COLO668 (cell line): ENCODE measurements around the gene IKZF1.

ENCODE experiments used
- DNase-seq: peaks from one replicate; lab custom pipeline; 2025; ENCODE audit not compliant: unreplicated experiment; lab: John Stamatoyannopoulos, UW

The IKZF1 gene

DNA sequence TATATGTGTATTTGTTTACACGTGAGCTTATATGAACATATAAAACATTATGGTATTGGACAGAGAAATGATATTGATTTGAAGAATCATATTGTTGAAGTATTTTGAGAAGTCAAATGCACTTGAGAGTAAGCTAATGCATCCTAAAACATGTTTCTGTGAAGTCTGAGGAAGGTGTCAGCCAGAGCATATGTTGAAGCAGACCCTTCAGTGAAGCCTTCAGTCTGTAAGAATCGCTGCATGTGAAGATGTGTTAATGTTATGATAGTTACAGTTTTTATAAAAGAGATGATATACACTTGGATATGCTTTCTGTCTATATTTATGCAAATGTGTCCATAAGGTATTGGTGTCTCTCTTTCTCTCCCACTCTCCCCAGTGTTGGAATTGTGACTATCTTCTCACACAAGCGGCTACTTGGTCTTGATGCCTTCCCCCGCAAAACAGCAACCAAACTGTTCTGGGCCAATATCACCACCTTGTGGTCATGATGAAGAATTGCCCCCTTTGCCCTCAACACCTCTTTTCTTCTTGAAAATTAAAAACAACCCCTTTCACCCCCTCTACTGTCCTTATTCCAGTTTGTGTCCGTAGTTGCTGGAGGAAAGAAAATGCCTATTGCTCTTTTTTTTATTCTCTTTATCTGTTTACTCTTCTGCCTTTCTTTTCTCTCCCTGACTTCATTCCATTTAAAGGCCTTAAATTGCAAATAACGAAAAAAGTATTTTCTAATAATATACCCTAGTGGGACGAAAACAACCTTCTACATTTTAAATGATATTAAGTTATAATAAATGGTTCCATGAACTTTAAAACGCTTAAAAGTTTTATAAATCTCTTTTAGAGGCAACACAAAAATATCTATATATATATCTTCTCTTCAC lies 64.9 kb downstream of the IKZF1 start:
- no peak for DNase-seq

DNA sequence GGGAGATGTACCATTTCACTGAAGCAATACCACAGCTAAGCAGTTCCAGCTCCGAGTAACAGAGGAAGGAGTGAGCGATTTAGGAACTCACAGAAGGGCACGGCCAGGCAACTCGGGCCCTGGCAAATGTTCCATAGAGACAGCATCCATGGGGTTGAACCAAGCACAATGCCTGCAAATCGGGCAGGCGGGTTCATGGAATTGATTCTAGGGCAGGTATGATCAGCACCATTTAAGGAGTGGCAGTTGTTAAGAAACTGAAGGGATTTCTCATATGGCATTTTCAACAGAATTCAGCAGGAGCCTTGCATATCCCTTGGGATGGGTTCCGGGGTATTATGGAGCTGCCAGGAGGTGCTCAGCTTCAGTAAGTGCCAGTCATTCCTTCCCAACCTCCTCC lies 66.4 kb downstream of the IKZF1 start:
- no peak for DNase-seq

DNA sequence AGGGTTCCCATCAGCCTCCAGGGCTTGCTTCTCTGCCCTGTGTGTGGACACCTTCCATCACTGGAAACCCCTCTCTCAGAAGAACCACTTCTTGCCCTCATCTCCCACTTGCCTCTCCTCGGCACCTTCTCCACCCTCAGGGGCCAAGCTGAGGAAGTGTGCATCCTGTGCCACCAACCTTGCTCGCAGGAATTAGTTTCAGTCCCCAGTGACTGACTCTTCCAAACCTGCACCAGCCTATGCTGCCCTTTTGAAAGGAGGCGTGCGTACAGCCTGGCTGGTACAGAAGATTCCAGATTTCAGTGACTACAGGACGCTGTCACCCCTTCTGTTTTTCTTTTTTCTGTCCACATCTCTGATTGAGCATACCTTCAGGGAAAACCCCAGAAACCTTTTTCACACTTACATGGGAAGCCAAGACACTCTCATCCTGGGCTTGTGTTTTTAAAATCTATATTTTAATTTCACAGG lies 67.1 kb downstream of the IKZF1 start:
- DNase-seq: no peak

DNA sequence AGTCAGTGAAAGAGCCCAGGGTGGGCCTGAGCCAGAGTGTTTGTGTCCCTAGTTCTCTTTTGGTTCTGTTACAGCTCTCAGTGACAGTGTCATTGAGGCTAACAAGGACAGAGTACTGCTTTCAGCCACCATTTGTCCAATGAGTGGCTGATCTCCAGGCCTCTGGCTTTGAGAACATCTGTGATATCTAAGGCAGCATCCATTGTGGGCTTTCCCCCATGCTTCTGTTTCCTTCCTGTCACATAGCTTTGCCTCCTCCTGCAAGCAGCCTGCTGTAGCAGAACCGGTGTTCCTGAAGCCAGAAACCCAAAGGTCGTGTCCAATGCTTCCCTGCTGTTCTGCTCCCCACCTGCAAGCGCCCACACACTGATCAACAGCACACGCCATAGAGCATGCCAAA lies 68.4 kb downstream of the IKZF1 start:
- DNase-seq: no peak

DNA sequence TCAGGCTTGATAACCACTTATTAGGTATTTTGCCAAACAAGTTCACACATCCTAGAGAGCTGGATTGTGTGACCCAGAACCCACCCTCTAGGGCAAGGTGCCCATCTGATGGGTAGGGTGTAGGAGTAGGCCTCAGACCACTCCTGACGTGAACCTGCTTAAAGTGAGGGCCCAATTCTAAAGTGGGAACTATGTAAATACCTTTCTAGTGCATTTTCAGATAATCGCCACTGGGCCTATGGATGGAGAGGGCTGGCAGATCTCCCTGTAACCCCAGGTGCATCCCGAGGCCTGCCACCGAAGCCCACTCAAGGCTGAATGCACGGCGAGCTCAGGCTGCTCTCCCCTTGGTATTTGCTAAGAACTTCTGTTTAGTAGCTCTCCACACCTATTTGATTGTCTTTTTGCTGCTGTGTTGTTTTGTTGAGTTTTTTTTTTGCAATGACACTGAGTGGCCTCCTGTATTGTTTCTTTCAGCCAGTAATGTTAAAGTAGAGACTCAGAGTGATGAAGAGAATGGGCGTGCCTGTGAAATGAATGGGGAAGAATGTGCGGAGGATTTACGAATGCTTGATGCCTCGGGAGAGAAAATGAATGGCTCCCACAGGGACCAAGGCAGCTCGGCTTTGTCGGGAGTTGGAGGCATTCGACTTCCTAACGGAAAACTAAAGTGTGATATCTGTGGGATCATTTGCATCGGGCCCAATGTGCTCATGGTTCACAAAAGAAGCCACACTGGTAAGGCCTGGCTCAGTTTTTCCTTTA lies 71.7 kb downstream of the IKZF1 start:
- DNase-seq: no peak

DNA sequence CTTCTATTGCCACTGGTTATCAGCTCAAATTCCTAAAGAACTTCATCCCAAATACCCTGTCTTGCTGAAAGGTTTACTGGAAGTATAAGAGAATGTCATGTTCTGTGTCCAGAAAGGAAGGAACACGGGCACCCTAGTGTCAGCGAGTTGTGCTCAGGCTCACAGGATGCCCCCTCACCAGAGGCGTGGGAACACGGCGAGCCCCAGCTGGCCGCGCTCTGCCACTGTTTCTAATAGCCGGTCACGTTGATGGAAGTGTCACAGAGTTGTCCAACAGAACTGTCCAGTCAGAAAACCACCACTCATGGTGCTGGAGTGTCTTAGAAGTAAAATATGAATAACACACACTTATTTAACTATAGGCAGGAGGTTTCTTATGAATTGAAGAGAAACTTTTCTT lies 72.8 kb downstream of the IKZF1 start:
- DNase-seq: no peak

DNA sequence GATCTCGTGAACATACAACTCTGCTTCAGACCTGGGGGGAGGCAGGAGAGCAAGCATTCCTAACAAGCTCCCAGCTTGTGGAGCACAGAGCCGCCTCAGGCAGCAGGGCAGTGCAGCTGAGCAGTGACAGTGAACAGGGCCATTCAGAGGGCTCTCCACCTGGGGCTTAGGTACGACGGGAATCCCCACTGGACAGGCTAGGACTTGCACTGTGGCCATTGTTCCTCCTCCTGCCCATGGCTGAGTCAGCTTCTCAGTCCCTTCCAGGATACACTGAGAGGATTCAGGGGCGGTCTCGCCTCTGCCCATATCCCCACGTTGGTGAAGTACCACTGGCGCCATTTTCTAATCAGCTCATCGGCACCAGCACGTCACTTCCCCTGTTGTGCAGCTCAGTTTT lies 74.6 kb downstream of the IKZF1 start:
- peak; percentile 76 for DNase-seq

DNA sequence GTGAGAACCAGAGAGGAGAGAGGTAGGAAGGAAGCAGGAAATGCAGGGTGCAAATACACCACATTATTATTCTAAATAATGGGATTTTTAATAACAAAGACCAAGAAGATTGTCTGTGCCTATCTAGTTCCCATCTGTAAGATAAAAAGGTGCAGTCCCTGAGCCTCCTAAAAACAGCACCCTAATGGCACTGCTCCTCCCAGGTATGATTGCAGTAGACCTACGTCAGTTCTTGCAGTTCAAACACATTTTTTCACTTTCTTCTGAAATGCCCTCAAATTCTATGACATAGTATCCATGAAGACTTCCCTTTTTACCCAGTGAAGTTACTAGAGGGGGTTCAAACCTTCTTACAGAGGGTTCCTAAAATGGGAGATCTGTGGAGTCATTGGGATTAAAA lies 75.0 kb downstream of the IKZF1 start:
- DNase-seq: no peak

DNA sequence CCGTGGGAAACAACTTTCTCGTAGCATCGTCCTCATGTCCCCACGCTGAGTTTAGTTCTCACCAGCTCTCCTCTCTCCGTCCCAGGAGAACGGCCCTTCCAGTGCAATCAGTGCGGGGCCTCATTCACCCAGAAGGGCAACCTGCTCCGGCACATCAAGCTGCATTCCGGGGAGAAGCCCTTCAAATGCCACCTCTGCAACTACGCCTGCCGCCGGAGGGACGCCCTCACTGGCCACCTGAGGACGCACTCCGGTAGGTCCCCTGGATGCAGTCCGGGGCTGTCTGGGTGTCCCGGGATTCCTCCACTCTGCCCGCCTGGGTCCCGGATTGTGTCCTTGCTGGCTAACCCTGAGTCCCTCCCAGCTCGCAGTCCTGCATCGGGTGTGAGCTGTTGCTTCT lies 77.9 kb downstream of the IKZF1 start:
- DNase-seq: no peak

DNA sequence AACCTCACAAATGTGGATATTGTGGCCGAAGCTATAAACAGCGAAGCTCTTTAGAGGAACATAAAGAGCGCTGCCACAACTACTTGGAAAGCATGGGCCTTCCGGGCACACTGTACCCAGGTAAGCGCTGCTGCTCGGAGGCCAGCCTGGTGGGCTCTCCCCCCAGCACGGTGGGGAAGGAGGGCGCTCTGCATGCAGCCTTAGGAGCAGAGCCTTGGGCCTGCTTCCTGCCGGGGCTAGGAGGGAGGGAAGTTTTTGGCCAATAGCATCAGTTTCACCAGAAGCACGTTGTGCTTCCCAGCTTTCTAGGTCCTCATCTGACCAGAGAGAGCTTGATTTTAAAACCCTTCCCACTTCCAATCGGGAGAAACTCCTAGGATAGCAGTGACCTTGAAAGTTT lies 82.8 kb downstream of the IKZF1 start:
- DNase-seq: no peak

DNA sequence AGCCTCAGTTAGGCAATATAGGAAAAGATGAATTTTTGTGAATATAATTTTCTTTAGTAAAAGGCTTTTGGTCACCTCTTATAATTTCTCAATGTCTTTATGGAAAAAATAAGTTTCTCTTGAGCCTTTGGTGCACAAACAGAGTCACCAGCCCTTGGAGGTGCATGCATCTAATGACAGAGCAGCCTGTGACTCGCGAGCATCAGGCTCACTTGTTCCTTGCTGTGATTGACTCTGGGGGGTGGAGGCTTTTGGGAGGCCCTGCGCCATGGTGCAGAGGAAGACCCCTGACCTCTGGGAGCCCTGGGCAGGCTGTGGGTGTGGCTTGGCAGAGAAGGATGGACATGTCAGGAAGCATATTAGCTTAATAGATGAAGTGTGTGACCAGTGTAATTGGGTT lies 85.4 kb downstream of the IKZF1 start:
- no peak for DNase-seq

DNA sequence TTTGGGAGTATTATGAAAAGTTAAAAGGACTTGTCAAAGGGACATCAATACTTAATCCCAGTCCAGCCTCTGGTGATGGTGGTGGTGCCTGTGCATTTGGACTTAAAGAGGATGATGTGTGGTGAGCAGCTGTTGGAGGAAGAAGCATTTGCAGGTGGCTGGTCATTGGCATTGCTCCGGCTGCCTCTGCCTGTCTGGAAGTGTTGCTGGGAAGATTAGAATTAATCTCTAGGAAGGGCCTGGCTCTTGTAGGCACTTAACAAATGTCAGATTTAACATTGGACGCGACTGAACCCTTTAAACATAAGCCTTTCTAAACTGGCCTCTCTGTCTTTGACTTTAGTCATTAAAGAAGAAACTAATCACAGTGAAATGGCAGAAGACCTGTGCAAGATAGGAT lies 86.9 kb downstream of the IKZF1 start:
- no peak for DNase-seq

DNA sequence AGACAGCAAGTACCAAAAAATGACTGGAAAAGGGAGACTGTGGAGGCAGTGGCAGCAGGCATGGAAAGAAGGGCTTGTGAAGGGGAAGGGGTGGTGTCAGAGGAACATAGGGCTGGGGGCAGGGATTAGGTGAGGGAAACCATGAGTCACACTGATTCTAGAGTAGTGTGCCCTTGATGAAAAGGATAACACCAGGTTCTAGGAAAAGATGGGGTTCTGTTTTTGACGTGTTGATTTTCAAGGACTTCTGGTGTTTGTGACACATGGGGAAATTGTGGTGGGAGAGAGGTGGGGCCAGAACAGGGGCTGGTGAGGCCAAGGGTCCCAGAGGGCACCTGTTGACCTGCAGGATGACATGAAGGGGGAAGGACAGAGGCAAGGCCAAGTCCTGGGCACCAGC lies 88.6 kb downstream of the IKZF1 start:
- DNase-seq: no peak

DNA sequence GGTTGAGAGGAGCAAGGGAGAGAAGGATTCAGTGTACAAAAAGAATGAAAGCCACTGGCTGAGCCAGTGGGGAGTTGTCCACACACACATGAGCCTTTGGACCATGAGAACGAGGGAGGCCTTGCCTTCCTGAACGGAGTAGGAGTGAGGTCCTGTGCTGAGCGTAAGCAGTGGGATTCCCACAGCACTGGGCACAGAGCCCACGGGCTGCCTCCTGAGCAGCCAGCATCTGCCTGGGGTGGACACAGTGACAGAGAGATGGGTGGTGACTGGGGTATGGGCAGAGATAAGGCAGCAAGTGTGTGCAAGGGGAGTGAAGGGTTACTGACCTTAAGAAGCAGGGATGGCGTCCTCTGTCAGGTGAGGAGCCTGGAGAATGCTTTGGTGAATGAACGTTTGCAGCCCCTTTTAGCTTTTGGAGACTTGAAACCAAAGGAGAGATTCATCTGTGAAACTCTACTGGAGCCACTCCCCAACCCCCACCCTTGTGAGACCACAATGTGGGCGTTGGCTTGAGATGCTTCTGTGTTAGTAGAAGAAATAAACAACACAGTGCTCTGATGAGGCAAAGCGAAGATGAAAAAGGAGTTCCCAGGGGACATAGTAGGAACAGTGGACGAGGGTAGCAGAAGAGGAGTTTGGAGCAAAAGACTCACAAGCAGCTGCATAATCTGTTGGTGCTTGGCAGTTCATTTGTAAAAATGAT lies 89.2 kb downstream of the IKZF1 start:
- no peak for DNase-seq

DNA sequence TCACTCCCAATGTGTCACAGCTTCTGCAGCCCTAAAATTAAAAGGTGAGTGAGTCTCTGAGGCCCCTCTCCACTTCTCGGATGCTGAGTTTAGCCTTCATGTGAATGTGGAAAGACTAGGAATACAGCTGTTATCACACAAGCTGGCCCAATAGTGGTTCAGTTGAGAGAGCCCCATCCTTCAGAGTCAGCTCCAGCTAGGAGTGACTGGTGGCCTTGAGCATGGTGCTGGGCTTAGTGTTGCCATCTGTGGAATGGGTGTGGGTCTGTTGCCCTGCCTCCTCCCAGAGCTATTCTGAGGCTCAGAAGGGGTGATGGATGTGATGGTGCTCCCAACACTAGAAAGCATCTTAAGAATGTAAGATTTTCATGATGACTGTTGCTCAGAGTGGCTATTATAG lies 89.8 kb downstream of the IKZF1 start:
- DNase-seq: no peak

DNA sequence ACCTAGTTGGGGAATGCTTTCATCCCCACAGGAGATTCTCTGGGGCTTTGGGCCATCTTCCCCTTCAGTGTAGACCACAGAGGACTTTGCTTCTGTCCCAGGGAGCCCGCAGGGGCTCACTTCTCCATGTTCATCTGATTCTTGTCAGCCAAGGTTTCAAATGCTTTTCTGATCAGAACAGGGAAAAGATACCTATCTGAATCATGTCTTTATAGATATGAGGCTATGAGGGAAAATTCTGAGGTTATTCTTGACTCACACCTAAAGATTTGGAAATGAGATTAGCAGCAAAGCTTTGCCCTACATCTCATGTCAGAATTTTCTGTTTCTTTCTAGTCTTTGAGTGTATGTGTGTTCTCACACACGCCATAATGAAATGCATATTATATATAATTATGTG lies 92.3 kb downstream of the IKZF1 start:
- no peak for DNase-seq

DNA sequence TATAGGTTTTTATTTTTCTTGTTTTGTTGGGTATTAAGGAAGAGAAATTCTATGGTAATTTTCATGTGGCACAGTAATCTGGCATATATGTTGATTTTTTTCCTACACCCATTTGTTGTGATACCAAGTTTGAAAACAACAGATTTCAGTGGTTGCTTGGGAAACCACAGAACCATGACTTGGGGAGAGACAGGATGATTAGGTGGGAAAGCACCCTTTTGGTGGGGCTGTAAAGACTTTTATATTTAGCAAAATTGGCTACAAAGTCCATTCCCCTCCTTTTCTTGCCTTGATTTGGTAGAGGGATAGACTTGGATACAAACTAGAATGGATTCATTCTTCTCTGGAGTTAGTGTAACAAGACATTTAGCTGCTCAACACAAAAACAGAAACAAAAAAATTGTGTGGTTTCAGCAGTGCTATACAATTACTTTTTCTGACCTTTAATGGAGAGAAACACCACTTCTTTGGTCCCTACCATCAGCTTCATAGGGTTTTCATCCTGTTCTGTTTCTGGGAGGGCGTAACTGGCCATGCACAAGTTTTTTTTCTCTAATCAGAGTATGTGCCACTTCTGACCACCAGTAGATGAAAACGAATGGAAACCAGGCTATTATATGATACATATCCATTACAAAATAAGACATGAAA lies 92.9 kb downstream of the IKZF1 start:
- no peak for DNase-seq

DNA sequence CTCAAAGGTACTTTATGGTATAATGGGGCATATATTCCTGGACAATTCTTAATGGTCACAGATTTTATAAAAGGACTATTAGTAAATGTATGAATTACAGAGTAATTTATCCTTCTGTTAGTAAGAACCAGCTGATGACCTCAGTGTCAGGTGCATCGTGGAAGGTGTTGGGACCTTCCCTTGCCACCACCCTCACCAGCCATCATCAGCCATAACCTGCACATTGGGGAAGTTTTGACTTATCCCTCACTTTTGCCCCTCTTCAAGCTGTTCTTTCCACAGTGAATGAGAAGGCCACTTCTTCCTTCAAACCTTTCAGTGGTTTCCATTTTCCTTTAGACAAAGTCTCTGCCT lies 93.4 kb downstream of the IKZF1 start:
- no peak for DNase-seq

DNA sequence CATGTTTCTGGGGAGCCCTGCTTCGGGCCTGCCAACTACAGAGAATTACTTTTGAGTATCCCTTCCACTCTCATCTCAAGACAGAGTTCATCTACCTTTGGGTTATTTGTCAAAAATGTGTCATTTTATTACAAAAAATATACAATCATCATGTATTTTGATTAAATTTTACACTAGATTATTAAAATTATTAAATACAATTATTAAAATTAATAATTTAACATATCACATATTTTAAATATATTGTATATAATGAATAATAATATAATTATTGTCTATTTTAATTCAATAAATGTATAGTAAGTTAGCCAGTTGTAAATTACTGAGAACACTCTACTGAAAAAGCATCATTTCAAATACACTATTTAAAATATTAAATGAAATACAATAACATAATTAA lies 94.7 kb downstream of the IKZF1 start:
- DNase-seq: no peak

DNA sequence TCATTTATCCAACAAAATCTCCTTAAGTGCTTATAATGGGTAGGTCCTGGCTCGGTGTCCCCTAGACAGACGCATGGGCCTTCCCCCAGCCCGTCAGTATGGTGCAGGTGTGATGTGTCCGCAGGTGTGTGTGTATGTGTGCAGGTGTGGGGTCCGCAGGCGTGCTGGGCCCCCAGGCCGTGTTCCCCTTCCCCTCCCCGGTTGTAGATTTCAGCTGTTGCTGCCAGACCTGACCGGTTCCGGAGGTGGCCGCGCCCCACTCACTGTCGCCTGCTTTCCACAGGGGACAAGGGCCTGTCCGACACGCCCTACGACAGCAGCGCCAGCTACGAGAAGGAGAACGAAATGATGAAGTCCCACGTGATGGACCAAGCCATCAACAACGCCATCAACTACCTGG lies 95.1 kb downstream of the IKZF1 start:
- no peak for DNase-seq

DNA sequence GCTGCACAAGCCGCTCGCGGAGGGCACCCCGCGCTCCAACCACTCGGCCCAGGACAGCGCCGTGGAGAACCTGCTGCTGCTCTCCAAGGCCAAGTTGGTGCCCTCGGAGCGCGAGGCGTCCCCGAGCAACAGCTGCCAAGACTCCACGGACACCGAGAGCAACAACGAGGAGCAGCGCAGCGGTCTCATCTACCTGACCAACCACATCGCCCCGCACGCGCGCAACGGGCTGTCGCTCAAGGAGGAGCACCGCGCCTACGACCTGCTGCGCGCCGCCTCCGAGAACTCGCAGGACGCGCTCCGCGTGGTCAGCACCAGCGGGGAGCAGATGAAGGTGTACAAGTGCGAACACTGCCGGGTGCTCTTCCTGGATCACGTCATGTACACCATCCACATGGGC lies 95.6 kb downstream of the IKZF1 start:
- peak; percentile 65 for DNase-seq
